Liver (tissue), 3 donors: ENCODE measurements around the gene CT45A10.
"Not testable (repeated sequence)": the region's sequence is repeated elsewhere in the genome, so short reads cannot be mapped to it uniquely, and the experiment has no call there.

ENCODE experiments used
- CTCF ChIP-seq: fragments of 150-350 bp; IDR thresholded peaks from 2 replicates; pipeline ENCODE4 v1.5.1; 2017; ENCODE audit warnings: improper control_type of control experiment, low read depth, low read length; ENCODE audit not compliant: missing input control
- GABPA ChIP-seq, 2 donors: IDR thresholded peaks in 1 of 2; conservative IDR thresholded peaks in 1 of 2; 2 replicates each; pipeline ENCODE4 v1.6.1; 2016; ENCODE audit warnings: antibody characterized with exemption in 2 of 2, mild to moderate bottlenecking in 1 of 2, moderate library complexity in 1 of 2
- MAX ChIP-seq: IDR thresholded peaks from 2 replicates; pipeline ENCODE4 v1.6.1; 2016; ENCODE audit warnings: antibody characterized with exemption
- SP1 ChIP-seq: IDR thresholded peaks from 2 replicates; pipeline ENCODE4 v1.6.1; 2018; ENCODE audit warnings: antibody characterized with exemption, mild to moderate bottlenecking
- TAF1 ChIP-seq: conservative IDR thresholded peaks from 2 replicates; pipeline ENCODE4 v1.6.1; 2016; ENCODE audit warnings: antibody characterized with exemption, mild to moderate bottlenecking
- donor health status: healthy.
- donor health status: healthy.

DNA sequence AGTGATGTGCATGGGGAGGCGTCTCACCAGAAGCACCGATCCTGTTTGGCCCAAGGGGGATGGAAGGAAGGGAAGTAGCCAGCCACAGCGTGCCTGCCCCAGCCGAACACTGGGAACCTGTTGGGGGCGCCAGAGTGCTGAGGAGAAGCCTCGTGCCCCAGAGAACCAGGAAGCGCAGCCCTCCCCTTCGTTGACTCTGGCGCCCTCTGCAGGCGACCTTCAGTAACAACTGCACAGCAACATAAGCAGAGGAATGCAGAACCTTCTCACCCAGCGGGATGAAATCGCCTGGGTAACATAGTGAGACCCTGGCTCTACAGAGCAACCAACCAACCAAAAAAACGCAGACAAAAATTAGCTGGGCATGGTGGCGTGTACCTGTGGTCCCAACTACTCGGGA, 4.3 kb downstream of the CT45A10 start:
- not testable (repeated sequence) for TF ChIP-seq CTCF; SP1; GABPA (IDR thresholded peaks at IDR 0.05 in 1 of 2, conservative IDR thresholded peaks at IDR 0.05 in 1 of 2); MAX; TAF1
